Rectal smooth muscle tissue (tissue), 1 donor: ENCODE measurements around the gene OR2T4.

Source experiments
- H3K27ac ChIP-seq: one replicate; pipeline ENCODE4 v1.7.0; 2013; ENCODE audit warnings: low read depth, low read length, inconsistent platforms
- H3K27me3 ChIP-seq: one replicate; pipeline ENCODE4 v1.7.0; 2013; ENCODE audit warnings: low read length; ENCODE audit not compliant: control insufficient read depth, insufficient read depth
- H3K36me3 ChIP-seq: one replicate; pipeline ENCODE4 v1.7.0; 2013; ENCODE audit warnings: low read length; ENCODE audit not compliant: control insufficient read depth, insufficient read depth
- H3K4me1 ChIP-seq: one replicate; pipeline ENCODE4 v1.7.0; 2013; ENCODE audit warnings: low read length; ENCODE audit not compliant: control insufficient read depth, insufficient read depth
- H3K4me3 ChIP-seq: one replicate; pipeline ENCODE4 v1.7.0; 2013; ENCODE audit warnings: low read length
- H3K9ac ChIP-seq: one replicate; pipeline ENCODE4 v1.7.0; 2013; ENCODE audit warnings: low read length

The OR2T4 gene

GRCh38 chr1:248388426-248388825 is 27.0 kb downstream of the OR2T4 start:
- no peak overlapping the region for H3K9ac ChIP-seq
- no peaks in the 10 kb centered on the region for H3K36me3 ChIP-seq
- H3K4me3 ChIP-seq, result no peak overlapping the region
- H3K27ac ChIP-seq, result no peak overlapping the region
- H3K27me3 ChIP-seq, result no peaks in the 10 kb centered on the region
- H3K4me1 ChIP-seq, result no peaks in the 10 kb centered on the region

DNA sequence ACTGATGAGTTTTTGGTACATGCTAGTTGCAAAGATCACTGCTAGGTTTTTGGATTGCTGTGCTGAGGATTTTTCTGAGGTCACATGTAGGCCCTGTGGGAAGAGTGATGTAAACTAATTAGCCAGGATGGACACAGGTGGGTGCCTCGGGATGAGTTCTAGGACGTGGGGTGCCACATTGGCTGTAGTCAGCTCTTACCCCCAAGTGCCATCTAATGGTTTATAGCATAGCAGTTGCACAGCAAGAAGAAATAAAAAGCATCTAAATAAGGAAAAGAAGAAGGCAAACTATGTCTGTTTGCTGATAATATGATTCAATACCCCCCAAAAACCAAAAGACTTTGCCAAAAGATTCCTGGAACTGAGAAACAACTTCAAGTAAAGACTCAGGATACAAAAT is 31.6 kb downstream of the OR2T4 start:
- Histone ChIP-seq H3K27me3 (no peaks in the 10 kb centered on the region), H3K9ac (no peak overlapping the region), H3K27ac (no peak overlapping the region), H3K36me3 (no peaks in the 10 kb centered on the region), H3K4me3 (no peak overlapping the region), H3K4me1 (no peaks in the 10 kb centered on the region)

DNA sequence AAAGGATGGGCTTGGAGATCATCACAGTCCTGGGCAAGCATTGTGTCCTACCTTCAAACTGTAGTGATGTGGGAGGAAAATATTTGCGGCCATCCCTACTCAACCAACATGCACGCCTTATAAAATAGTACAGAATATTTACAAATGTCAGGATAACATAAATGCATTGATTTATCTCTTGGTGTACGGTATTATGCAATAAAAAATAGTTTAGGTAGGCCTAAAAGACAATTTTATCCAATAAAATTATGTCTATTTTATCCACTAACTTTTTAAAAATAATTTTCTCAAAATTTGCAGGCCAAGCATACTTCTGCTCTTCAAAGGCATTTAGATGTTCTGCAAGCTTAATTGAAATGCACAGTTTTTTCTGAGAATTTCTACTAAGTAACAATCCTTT is 41.3 kb downstream of the OR2T4 start, which contains the start of gene OR2T1:
TSS of gene OR2T1 (plus strand) at position 301 of the 400 bp plus-strand sequence. CDS start 3,100 bp downstream, outside the sequence.
- Histone ChIP-seq H3K27me3 (no peaks in the 10 kb centered on the region), H3K36me3 (no peaks in the 10 kb centered on the region), H3K4me3 (no peak within 1 kb of the TSS), H3K9ac (no peak within 1 kb of the TSS), H3K27ac (no peak within 1 kb of the TSS), H3K4me1 (no peaks in the 10 kb centered on the region)

DNA sequence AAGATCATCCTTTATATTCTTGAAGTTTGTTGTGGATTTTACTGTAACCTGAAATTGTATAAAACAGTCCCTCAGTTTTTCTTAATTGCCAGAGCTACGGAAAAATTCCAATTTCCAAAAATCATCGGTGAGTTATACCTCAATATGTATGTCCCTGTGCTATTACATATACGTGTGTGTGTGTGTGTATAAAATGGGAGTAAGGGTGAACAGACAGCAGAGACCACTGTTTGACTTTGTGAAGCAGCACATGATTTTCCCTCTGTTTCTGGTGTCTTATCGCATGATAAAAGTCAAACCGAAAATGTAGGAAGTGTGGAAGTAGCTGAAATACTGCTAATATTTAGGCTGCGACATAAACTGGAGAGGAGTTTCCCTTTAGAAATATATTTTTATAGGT is 42.6 kb downstream of the OR2T4 start:
- no peaks in the 10 kb centered on the region for H3K36me3 ChIP-seq
- H3K27me3 ChIP-seq, result no peaks in the 10 kb centered on the region
- no peak overlapping the region for H3K4me3 ChIP-seq

GRCh38 chr1:248406721-248407692 is 45.5 kb downstream of the OR2T4 start:
- Histone ChIP-seq H3K4me1 (no peaks in the 10 kb centered on the region), H3K9ac (no peak overlapping the region), H3K27ac (no peak overlapping the region), H3K27me3 (no peaks in the 10 kb centered on the region), H3K4me3 (no peak overlapping the region), H3K36me3 (no peaks in the 10 kb centered on the region)

More for the DNA sequence above, 42.6 kb downstream of the OR2T4 start:
- Histone ChIP-seq H3K27ac (no peak overlapping the region), H3K4me1 (no peaks in the 10 kb centered on the region), H3K9ac (no peak overlapping the region)
